AG04449 (cell line): ENCODE data around the gene KLHL13.
"Not testable (repeated sequence)": the region's sequence is repeated elsewhere in the genome, so short reads cannot be mapped to it uniquely, and the experiment has no call there.

ENCODE experiments used
- CTCF ChIA-PET: fragments of 350-600 bp; formaldehyde crosslinking; extraction: SDS; loops from one replicate; lab custom pipeline; 2021; ENCODE audit warnings: antibody characterized with exemption; lab: Yijun Ruan, JAX
- POLR2A ChIA-PET: fragments of 400-600, 350-600 bp; formaldehyde crosslinking; extraction: SDS; loops from one replicate; lab custom pipeline; 2020; ENCODE audit warnings: antibody characterized with exemption, inconsistent platforms; lab: Yijun Ruan, JAX
- DNase-seq: peaks from one replicate; pipeline ENCODE4 v3.0.0-alpha.2; 2010; ENCODE audit warnings: low read depth, low spot score
- H3K4me3 ChIP-seq: 2 replicates; pipeline ENCODE4 v1.5.1; 2011; ENCODE audit warnings: low read depth, mild to moderate bottlenecking, control low read depth, low read length
- CTCF ChIP-seq: IDR thresholded peaks from one replicate; pipeline ENCODE4 v1.5.1; 2011; ENCODE audit warnings: mild to moderate bottlenecking, moderate library complexity, low read length, control low read depth, inconsistent platforms; ENCODE audit not compliant: insufficient read depth; ENCODE audit errors: missing control alignments

KLHL13 gene

GRCh38 chrX:117972711-117973109 is 143.9 kb downstream of the KLHL13 start:
- ChIA-PET POLR2A (no interaction called here), CTCF (no interaction called here)
- DNase-seq, result no peak
- H3K4me3 ChIP-seq, result no peak overlapping the region
- no peak for TF ChIP-seq CTCF

GRCh38 chrX:117969782-117970181 is 146.8 kb downstream of the KLHL13 start:
- CTCF ChIA-PET, result no interaction called here
- no peak for DNase-seq
- POLR2A ChIA-PET, result no interaction called here
- no peak for TF ChIP-seq CTCF
- no peak overlapping the region for H3K4me3 ChIP-seq

GRCh38 chrX:117969328-117969727 is 147.3 kb downstream of the KLHL13 start:
- H3K4me3 ChIP-seq, result no peak overlapping the region
- CTCF ChIA-PET, result no interaction called here
- no peak for TF ChIP-seq CTCF
- POLR2A ChIA-PET, result no interaction called here
- DNase-seq, result no peak

GRCh38 chrX:117959045-117959444 is 157.6 kb downstream of the KLHL13 start:
- ChIA-PET POLR2A (no interaction called here), CTCF (no interaction called here)
- H3K4me3 ChIP-seq, result no peak overlapping the region
- TF ChIP-seq CTCF, result no peak
- no peak for DNase-seq

- no peak for DNase-seq
- TF ChIP-seq CTCF, result no peak
- CTCF ChIA-PET, result no interaction called here
- POLR2A ChIA-PET, result no interaction called here
- no peak overlapping the region for H3K4me3 ChIP-seq
These were observed 159.5 kb downstream of the KLHL13 start for GRCh38 chrX:117957128-117957527.

GRCh38 chrX:117939296-117939695 is 177.3 kb downstream of the KLHL13 start:
- H3K4me3 ChIP-seq, DNase-seq, POLR2A ChIA-PET, CTCF ChIA-PET: not testable (repeated sequence)

- ChIA-PET CTCF (no interaction called here), POLR2A (no interaction called here)
- no peak overlapping the region for H3K4me3 ChIP-seq
- no peak for DNase-seq
- no peak for TF ChIP-seq CTCF
These were observed 180.5 kb downstream of the KLHL13 start for GRCh38 chrX:117936118-117936517.

- H3K4me3 ChIP-seq, CTCF ChIA-PET, DNase-seq, POLR2A ChIA-PET: not testable (repeated sequence)
These were observed 186.5 kb downstream of the KLHL13 start for GRCh38 chrX:117930116-117930515.
